Adipose tissue (tissue), 3 donors: ENCODE data around the gene NHSL1. TPM values are rescaled to one million over a fixed set of nuclear protein-coding genes. Genes with fewer than 3 reads are reported as not detected.

Source experiments
- H3K27ac ChIP-seq: one replicate; pipeline ENCODE4 v1.5.1; 2013; ENCODE audit warnings: low read depth, low read length
- WGBS, 3 donors: extraction: QIAGEN DNeasy Blood & Tissue Kit; methylation state at CpG; one replicate each; pipeline ENCODE4 v1.1.7; 2013; 5-methylcytosine and 5-hydroxymethylcytosine counted together
- polyA plus RNA-seq, 3 donors: library from polyadenylated mRNA; stranded (reverse); fragments of 200-250 nt; gene quantifications; one replicate each; pipeline ENCODE4 v1.2.3, GENCODE V29; 2013
- donor health status: healthy with polysubstance abuse.
- donor health status: Bipolar disorder and iron deficiency.
- donor health status: healthy.

Gene NHSL1
- polyA plus RNA-seq, 3 donors = 1.5 to 2.1 (median 1.9) TPM

DNA sequence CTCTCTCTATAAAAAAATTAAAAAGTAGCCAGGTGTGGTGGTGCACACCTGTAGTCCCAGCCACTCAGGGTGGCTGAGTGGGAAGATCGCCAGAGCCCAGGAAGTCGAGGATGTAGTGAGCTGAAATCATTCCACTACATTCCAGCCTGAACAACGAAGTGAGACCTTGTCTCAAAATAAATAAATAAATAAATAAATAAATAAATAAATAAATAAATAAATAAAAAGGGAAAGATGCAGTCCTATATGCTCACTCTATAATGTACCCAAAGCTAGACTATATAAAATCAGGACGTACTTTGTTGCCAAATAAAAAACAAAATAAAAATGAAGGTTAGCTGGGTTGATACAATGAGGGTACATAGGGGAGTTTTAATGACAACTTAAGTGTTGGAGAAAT lies 26.1 kb upstream of the NHSL1 start:
- no peak overlapping the region for H3K27ac ChIP-seq
- 88 to 91% (median 90%) methylated on average over 4 of the region's 4 CpGs for WGBS, 3 donors

- H3K27ac ChIP-seq = no peak overlapping the region
These were observed 25.2 kb upstream of the NHSL1 start for GRCh38 chr6:138524526-138524925.

DNA sequence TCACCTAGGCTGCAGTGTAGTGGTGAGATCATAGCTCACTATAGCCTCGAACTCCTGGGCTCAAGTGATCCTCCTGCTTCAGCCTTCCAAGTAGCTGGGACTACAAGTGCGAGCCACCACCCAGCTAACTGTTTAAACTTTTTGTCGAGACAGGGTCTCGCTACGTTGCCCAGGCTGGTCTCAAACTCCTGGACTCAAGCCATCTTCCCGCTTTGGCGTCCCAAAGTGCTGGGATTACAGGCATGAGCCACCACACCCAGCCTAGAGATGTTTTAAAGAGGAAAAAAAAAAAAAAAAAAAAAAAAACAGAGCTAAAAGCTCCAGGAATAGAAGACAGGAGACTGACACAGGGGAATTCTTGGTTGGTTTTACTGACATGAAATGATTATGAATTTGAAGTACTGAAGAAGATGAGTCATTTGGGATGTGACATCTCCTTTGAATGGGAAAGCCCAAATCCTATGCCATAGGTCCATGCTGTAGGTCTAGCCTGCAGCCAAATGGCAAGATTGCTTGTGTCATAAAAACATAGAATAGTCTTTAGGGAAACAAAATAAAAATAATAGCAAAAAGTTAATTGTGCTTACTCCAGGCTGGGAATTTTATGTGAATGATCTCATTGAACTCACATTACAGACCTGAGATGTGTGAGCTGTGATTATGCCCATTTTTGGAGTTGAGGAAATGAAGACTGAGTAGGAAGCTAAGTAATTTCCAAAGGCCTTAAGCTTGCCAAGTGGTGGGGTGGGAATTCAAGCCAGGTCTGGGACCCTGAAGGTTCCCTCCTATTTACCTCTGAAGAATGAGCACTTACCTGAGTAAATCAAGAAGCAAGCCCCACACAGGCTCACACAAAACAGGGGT lies 24.3 kb upstream of the NHSL1 start:
- no peak overlapping the region for H3K27ac ChIP-seq
- 79 to 86% (median 83%) methylated on average over 7 of the region's 7 CpGs for WGBS, 3 donors

More at GRCh38 chr6:138524526-138524925, 25.2 kb upstream of the NHSL1 start:
- 42 to 44% (median 43%) methylated on average over 2 of the region's 2 CpGs for WGBS, 3 donors

GRCh38 chr6:138522611-138523010 lies 23.3 kb upstream of the NHSL1 start:
- H3K27ac ChIP-seq = no peak overlapping the region
- 71 to 89% (median 76%) methylated on average over 4 of the region's 4 CpGs for WGBS, 3 donors

- WGBS, 3 donors = 42 to 82% (median 49%) methylated on average over 5 of the region's 5 CpGs
- no peak overlapping the region for H3K27ac ChIP-seq
These were observed 22.5 kb upstream of the NHSL1 start for GRCh38 chr6:138521790-138522189.

GRCh38 chr6:138520463-138520862 lies 21.2 kb upstream of the NHSL1 start:
- no peak overlapping the region for H3K27ac ChIP-seq
- 31 to 61% (median 52%) methylated on average over 3 of the region's 3 CpGs for WGBS, 3 donors

- no peak overlapping the region for H3K27ac ChIP-seq
These were observed 18.8 kb upstream of the NHSL1 start for GRCh38 chr6:138518054-138518453.

DNA sequence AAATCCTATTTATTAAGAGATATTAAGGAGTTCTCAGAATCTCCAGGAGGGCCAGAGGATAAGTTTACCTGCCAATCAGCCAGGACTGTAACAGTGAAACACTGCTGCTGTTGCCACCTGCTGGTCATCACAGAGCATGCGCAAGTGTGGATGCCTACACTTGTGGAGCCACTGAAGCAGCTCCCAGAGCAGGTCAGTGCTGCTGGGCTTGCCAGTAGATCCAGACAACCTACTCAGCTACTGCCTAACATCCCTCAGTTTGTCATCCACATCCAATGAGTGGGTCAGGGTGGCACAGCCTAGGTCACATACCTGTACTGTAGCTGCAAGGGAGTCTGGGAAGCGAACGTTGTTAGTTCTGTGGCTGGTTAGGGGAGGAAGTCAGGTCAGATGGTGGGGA lies 18.3 kb upstream of the NHSL1 start:
- H3K27ac ChIP-seq = no peak overlapping the region
- WGBS, 3 donors = 92 to 98% (median 93%) methylated on average over 3 of the region's 3 CpGs

- 88 to 94% (median 93%) methylated on average over 12 of the region's 12 CpGs for WGBS, 3 donors
- no peak overlapping the region for H3K27ac ChIP-seq
These were observed 16.5 kb upstream of the NHSL1 start for GRCh38 chr6:138515657-138516248.

- no peak overlapping the region for H3K27ac ChIP-seq
- 86 to 87% (median 87%) methylated on average over 9 of the region's 9 CpGs for WGBS, 3 donors
These were observed 15.7 kb upstream of the NHSL1 start for GRCh38 chr6:138514860-138515540.

DNA sequence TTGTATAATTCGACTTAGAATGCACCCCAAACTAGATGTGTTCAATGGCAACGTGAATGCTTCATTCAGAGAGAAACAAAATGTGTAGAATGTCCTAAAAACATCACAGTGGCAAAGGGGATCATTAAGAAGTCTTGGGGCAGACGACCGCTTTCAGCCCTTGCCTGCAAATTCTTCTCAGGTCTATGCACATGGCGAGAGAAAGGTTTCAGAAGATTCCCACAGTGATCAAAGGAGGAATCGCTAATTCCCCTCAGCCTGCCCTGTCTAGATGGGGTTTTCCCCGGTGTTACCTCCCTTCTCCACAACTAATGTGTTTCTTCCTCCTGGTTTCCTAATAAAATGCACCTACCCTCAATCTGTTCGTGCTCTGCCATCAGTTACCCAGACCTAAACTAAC lies 13.3 kb upstream of the NHSL1 start:
- WGBS, 3 donors = 75 to 83% (median 82%) methylated on average over 8 of the region's 8 CpGs
- H3K27ac ChIP-seq = no peak overlapping the region

- WGBS, 3 donors = 67 to 82% (median 75%) methylated on average over 3 of the region's 3 CpGs
- no peak overlapping the region for H3K27ac ChIP-seq
These were observed 10.8 kb upstream of the NHSL1 start for GRCh38 chr6:138510093-138510492.

DNA sequence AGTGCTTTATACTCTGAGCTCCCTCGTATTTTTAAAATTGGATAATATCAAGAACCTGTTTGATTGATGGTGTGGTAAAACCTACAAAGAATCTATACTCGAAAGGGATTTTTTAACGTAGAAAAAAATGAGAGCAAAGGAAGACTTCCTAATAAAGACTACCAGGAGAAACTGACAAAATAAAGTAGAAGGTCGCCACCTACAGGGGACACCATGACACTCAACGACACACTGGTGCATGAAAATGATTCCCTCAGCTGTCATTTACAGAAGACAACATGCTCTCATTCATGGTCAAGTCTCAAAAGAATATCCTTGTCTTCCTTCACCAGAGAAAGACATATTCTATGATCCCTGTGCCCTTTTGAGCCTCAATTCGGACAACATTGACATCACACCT lies 10.1 kb upstream of the NHSL1 start:
- WGBS, 3 donors = 17 to 41% (median 30%) methylated on average over 6 of the region's 6 CpGs

DNA sequence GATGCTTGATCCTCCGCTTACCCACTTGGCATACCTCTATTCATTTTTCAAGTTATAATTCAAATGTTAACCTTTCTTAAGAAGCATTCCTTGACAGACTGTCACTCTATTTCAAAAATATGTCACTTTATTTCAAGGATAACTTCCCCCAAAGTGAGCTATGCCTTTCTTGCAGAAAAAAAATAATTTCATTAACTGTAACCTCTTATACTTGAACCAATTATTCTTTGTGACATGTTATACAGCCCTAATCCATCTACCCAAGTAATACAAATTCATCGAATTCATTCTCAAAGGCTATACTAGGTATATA lies 9.3 kb upstream of the NHSL1 start:
- WGBS, 3 donors = 87 to 94% (median 93%) methylated on average over 2 of the region's 2 CpGs
- H3K27ac ChIP-seq = no peak overlapping the region

More for the DNA sequence above, 10.1 kb upstream of the NHSL1 start:
- no peak overlapping the region for H3K27ac ChIP-seq

DNA sequence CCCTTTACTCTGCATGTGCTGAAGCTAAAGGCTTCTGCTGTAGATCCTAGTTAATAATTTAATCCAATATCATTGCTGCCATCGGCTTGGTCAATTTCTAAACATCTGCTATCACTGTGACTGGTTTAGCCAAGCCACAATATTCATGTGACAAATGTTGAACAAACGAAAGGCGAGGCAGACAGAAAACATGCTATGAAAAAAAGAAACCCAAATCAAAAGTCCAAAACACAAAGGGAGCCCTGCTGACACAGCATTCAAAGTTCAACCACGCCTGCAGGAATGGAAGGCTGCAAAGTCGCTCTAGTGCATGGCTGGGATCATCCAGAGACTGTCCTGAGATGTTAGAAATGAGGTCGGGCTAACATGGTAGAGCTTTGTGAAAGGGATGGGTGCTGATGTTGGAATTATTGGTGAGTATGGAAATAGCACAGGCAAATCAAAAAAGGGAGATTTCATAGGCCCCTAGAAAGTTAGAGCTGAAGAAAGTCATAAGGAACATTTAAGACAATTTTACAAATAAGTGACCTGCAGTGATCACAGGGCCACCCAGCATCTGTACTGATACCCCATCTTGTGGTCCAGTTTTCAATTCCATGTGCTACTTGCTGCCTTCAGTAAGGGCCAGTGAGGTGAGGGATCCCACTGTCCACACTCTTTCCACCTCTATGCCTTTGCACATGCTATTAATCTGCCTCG lies 8.8 kb upstream of the NHSL1 start:
- H3K27ac ChIP-seq = no peak overlapping the region
- 35 to 88% (median 85%) methylated on average over 7 of the region's 7 CpGs for WGBS, 3 donors

DNA sequence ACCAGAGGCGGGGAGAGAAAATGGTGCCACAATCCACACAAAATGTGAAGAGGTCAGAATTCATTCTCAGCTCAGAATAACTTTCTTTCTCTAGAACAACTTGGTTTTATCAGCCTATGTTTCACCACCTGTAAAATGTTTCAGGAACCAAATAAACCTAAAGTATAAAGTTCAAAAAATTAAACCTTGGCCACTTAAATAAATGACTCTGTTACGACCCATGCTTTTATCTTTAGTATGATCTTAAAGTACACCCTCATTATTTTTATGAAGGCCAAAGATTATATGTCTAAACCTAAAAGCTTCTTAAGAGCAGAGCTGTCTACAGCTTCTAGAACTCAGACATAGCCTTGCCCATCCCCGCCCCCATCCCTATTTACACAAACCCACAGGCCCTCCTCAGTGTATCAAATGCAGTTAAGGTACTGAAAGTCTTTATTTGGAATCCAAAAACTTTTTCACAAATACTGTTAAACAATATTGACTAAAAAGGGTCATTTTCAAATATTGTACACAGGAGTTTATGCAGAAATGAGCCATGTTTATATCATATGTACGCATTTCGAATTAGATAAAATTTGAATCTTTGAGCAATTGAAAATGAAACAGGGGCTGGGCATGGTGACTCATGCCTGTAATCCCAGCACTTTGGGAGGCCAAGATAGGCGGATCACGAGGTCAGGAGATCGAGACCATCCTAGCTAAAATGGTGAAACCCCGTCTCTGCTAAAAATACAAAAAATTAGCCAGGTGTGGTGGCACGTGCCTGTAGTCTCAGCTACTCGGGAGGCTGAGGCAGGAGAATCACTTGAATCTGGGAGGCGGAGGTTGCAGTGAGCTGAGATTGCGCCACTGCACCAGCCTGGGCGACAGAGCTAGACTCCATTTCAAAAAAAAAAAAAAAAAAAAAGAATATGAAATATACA lies 5.7 kb upstream of the NHSL1 start:
- H3K27ac ChIP-seq = no peak overlapping the region

DNA sequence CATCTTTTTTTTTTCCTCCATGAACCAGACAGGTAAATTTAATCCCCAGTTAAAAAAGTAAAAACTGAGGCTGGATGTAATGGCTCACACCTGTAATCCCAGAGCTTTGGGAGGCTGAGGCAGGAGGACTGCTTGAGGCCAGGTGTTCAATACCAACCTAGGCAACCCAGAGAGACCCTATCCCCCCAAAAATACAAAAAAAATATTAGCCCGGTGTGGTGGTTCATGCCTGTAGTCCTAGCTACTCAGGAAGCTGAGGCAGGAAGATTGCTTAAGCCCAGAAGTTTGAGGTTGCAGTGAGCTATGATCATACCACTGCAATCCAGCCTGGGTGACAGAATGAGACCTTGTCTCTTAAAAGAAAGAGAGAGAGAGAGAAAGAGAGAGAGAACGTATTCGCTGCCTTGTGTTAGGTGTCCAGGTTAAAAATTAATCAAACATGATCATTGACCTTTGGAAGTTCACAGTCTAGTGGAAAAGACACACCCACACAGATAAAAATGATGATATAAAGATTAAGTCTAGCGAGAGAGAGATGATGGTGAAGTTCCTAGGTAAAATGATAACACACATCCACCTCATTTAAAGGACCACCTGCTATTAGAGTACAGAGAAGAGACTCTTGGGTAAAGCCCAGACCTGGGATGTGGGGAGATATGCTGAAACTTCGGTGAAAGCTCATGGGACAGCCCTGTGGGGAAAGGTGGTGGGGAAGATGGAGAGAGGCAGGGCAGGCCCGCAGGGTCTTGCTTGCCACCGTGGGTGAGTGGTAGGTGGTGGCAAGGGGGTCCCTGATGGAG lies 4.8 kb upstream of the NHSL1 start:
- 42 to 76% (median 71%) methylated on average over 7 of the region's 7 CpGs for WGBS, 3 donors
- H3K27ac ChIP-seq = no peak overlapping the region

More for the DNA sequence above, 5.7 kb upstream of the NHSL1 start:
- 84 to 91% (median 89%) methylated on average over 14 of the region's 14 CpGs for WGBS, 3 donors
